GM23338 (cell line): ENCODE measurements around the gene MAP7D3. TPM values are rescaled to one million over a fixed set of nuclear protein-coding genes. Genes with fewer than 3 reads are reported as not detected.

Source experiments
- ATAC-seq: fragments of 200-7000 bp; cut with Tn5 transposase; 3 replicates; pipeline ENCODE4 v1.9.1; 2020
- DNase-seq: peaks from one replicate; pipeline ENCODE4 v3.0.0-alpha.2; 2015; ENCODE audit warnings: low spot score
- H2AFZ ChIP-seq: fragments of 200-600 bp; sonication (generic); 2 replicates; pipeline ENCODE4 v1.8.0; 2016; ENCODE audit warnings: antibody characterized with exemption, mild to moderate bottlenecking, moderate library complexity
- H3F3A ChIP-seq: fragments of 200-600 bp; sonication (generic); replicated peaks from 2 replicates; pipeline ENCODE4 v1.8.0; 2017; ENCODE audit warnings: antibody characterized with exemption, mixed run types, low read depth
- H3K27ac ChIP-seq: fragments of 200-600 bp; sonication (generic); 2 replicates; pipeline ENCODE4 v1.6.1; 2016; ENCODE audit warnings: low read depth
- H3K27me3 ChIP-seq: fragments of 200-600 bp; sonication (generic); 2 replicates; pipeline ENCODE4 v1.8.0; 2016; ENCODE audit warnings: mild to moderate bottlenecking, mixed run types, moderate library complexity; ENCODE audit not compliant: insufficient read depth
- H3K36me3 ChIP-seq: fragments of 200-600 bp; sonication (generic); 2 replicates; pipeline ENCODE4 v1.8.0; 2016; ENCODE audit warnings: mild to moderate bottlenecking; ENCODE audit not compliant: insufficient read depth
- H3K4me1 ChIP-seq: fragments of 200-600 bp; sonication (generic); 2 replicates; pipeline ENCODE4 v1.8.0; 2016; ENCODE audit warnings: mild to moderate bottlenecking, moderate library complexity; ENCODE audit not compliant: insufficient read depth
- H3K4me2 ChIP-seq: fragments of 200-600 bp; sonication (generic); 2 replicates; pipeline ENCODE4 v1.7.1; 2017; ENCODE audit warnings: mixed run types
- H3K4me3 ChIP-seq: fragments of 200-600 bp; sonication (generic); 2 replicates; pipeline ENCODE4 v1.6.1; 2016; ENCODE audit warnings: mixed run types
- H3K79me2 ChIP-seq: fragments of 200-600 bp; sonication (generic); replicated peaks from 2 replicates; pipeline ENCODE4 v1.8.0; 2017; ENCODE audit warnings: mild to moderate bottlenecking; ENCODE audit not compliant: insufficient read depth
- H3K9me2 ChIP-seq: fragments of 200-600 bp; sonication (generic); 2 replicates; pipeline ENCODE4 v1.8.0; 2017; ENCODE audit not compliant: insufficient read depth
- H4K20me1 ChIP-seq: fragments of 200-600 bp; sonication (generic); replicated peaks from 2 replicates; pipeline ENCODE4 v1.8.0; 2017; ENCODE audit warnings: mild to moderate bottlenecking; ENCODE audit not compliant: insufficient read depth
- H3K27ac Mint-ChIP-seq: 2 replicates; pipeline ENCODE4 v1.8.0; 2020; ENCODE audit warnings: inconsistent platforms, mild to moderate bottlenecking, moderate library complexity, mixed read lengths
- H3K27me3 Mint-ChIP-seq: 3 replicates; pipeline ENCODE4 v1.8.0; 2022; ENCODE audit warnings: low read depth, mild to moderate bottlenecking, moderate library complexity, mixed read lengths, inconsistent platforms; ENCODE audit not compliant: insufficient read depth, poor library complexity
- H3K36me3 Mint-ChIP-seq: 3 replicates; pipeline ENCODE4 v1.8.0; 2021; ENCODE audit warnings: low read depth, mild to moderate bottlenecking, inconsistent platforms, moderate library complexity, mixed read lengths
- H3K4me1 Mint-ChIP-seq: 3 replicates; pipeline ENCODE4 v1.8.0; 2020; ENCODE audit warnings: mild to moderate bottlenecking, inconsistent platforms, mixed read lengths
- H3K4me3 Mint-ChIP-seq: 3 replicates; pipeline ENCODE4 v1.8.0; 2021; ENCODE audit warnings: moderate library complexity, mild to moderate bottlenecking, inconsistent platforms, mixed read lengths
- H3K9me3 Mint-ChIP-seq: 3 replicates; pipeline ENCODE4 v1.8.0; 2020; ENCODE audit warnings: moderate library complexity, mild to moderate bottlenecking, inconsistent platforms, mixed read lengths
- CREB1 ChIP-seq: fragments of 250-450 bp; sonication (Bioruptor Pico); IDR thresholded peaks from 2 replicates; pipeline ENCODE4 v1.5.0; 2020; ENCODE audit warnings: low read depth, mild to moderate bottlenecking, moderate library complexity
- CTCF ChIP-seq, 2 experiments: fragments of 200-600 bp in 1 of 2; sonication (generic) in 1 of 2; conservative IDR thresholded peaks; 2 replicates each; pipeline versions ENCODE4 v1.5.1 to v1.6.1; 2016 to 2017; ENCODE audit warnings: antibody characterized with exemption in 2 of 2, low read depth in 2 of 2, mild to moderate bottlenecking in 2 of 2, moderate library complexity in 1 of 2
- JUNB ChIP-seq: IDR thresholded peaks from one replicate; pipeline ENCODE4 v1.6.1; 2016; ENCODE audit warnings: antibody characterized with exemption; ENCODE audit not compliant: unreplicated experiment
- NANOG ChIP-seq: IDR thresholded peaks from 2 replicates; pipeline ENCODE4 v1.6.1; 2016; ENCODE audit warnings: antibody characterized with exemption, borderline replicate concordance
- POLR2AphosphoS5 ChIP-seq: IDR thresholded peaks from 2 replicates; pipeline ENCODE4 v1.6.1; 2016; ENCODE audit warnings: antibody characterized with exemption, low read depth
- REST ChIP-seq: IDR thresholded peaks from one replicate; pipeline ENCODE4 v1.6.1; 2018; ENCODE audit warnings: antibody characterized with exemption; ENCODE audit not compliant: unreplicated experiment
- STAT1 ChIP-seq: IDR thresholded peaks from one replicate; pipeline ENCODE4 v1.6.1; 2016; ENCODE audit warnings: antibody characterized with exemption; ENCODE audit not compliant: unreplicated experiment
- ZNF114 ChIP-seq: fragments of 250-450 bp; sonication (Bioruptor Pico); IDR thresholded peaks from 2 replicates; pipeline ENCODE4 v1.5.0; 2020; ENCODE audit warnings: mild to moderate bottlenecking, moderate library complexity
- ZNF462 ChIP-seq: fragments of 250-450 bp; sonication (Bioruptor Pico); IDR thresholded peaks from 2 replicates; pipeline ENCODE4 v1.5.0; 2020; ENCODE audit warnings: mild to moderate bottlenecking, moderate library complexity
- polyA plus RNA-seq: library from polyadenylated mRNA; unstranded; fragments of >200 nt; fragmentation: Nextera tagmentation; extraction: Ambion mirVana; gene quantifications from 2 replicates; pipeline ENCODE4 v1.2.1, GENCODE V29; 2016
- total RNA-seq: library from RNA; depleted of rRNA; stranded (reverse); fragments of >200 nt; shearing (Covaris generic); gene quantifications from 2 replicates; pipeline ENCODE4 v1.2.3, GENCODE V29; 2014

Gene MAP7D3
- total and polyA plus RNA-seq, 2 experiments from 2014 or later, result 14.5 to 33.4 TPM

- H3K4me1 Mint-ChIP-seq, result peaks cover 29% of the 10 kb centered on the region
- DNase-seq (no peak), ATAC-seq (no peak)
- H3K79me2 ChIP-seq, result no peaks in the 10 kb centered on the region
- H3K36me3 ChIP-seq, result no peaks in the 10 kb centered on the region
- H2AFZ ChIP-seq, result no peak overlapping the region
- no peak overlapping the region for H3K4me2 ChIP-seq
- no peak overlapping the region for H3K27ac Mint-ChIP-seq
- no peaks in the 10 kb centered on the region for H3K9me2 ChIP-seq
- no peak overlapping the region for H3K4me3 Mint-ChIP-seq
- H3K36me3 Mint-ChIP-seq, result no peaks in the 10 kb centered on the region
- peaks cover 3% of the 10 kb centered on the region; the same call in 1 of the 2 replicates for H3K4me1 ChIP-seq
- no peaks in the 10 kb centered on the region for H3F3A ChIP-seq
- H3K4me3 ChIP-seq, result no peak overlapping the region
- no peaks in the 10 kb centered on the region for H4K20me1 ChIP-seq
- no peak overlapping the region for H3K27ac ChIP-seq
- H3K27me3 ChIP-seq, result no peaks in the 10 kb centered on the region
- no peaks in the 10 kb centered on the region for H3K9me3 Mint-ChIP-seq
- TF ChIP-seq JUNB, result no peak
- TF ChIP-seq CTCF (conservative IDR thresholded peaks at IDR 0.05; ENCODE audit: low read depth in 2 of 2), result no peak
- TF ChIP-seq REST, result no peak
- no peak for TF ChIP-seq CREB1 (CRISPR knock-in tag)
- TF ChIP-seq POLR2AphosphoS5, result no peak
- no peak for TF ChIP-seq STAT1
- no peak for TF ChIP-seq ZNF114 (CRISPR knock-in tag)
- TF ChIP-seq ZNF462 (CRISPR knock-in tag), result no peak
- no peak for TF ChIP-seq NANOG
- peaks cover 1% of the 10 kb centered on the region for H3K27me3 Mint-ChIP-seq
These were observed 48.3 kb downstream of the MAP7D3 start for GRCh38 chrX:136202889-136203288.
